GM21381 (cell line): ENCODE measurements around the gene EFNB2.

Experiments used
- ATAC-seq: cut with Tn5 transposase; IDR thresholded peaks from one replicate; pipeline ENCODE4 v1.9.1; 2021; ENCODE audit warnings: mild to moderate bottlenecking, moderate library complexity; ENCODE audit not compliant: unreplicated experiment

Gene EFNB2

DNA sequence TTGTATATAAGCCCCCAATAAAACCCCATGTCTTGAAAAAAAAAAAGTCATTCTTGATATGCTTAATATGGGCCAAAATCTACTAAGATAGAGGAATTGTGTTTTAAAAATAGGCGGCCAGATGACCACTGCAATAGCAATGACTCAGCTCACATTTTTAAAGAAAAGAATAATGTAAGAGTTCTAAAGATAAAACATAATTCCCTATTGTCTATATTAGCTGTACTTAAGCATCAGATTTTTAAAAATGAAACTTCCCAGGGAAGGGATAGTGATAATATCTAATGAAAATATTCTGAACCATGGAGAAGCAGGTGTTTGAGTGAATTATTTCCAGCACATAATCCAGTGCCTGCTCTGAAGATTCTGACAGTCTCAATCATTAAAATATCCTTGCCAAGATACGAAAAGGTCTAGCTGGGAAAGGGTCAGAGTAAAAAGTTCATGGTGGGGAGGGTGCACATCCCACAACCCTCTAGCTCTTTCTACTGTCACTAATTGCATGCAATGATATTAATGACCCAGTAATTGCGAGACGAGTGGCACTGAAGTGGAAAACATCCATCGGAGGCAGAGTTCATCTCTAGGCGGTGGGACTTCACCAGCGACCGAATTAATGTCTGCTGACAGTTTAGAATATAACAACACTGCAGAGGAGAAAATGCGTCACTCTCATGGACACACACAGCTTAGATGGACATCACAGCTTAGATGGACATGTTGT is 31.6 kb downstream of the EFNB2 start:
- no peak for ATAC-seq

DNA sequence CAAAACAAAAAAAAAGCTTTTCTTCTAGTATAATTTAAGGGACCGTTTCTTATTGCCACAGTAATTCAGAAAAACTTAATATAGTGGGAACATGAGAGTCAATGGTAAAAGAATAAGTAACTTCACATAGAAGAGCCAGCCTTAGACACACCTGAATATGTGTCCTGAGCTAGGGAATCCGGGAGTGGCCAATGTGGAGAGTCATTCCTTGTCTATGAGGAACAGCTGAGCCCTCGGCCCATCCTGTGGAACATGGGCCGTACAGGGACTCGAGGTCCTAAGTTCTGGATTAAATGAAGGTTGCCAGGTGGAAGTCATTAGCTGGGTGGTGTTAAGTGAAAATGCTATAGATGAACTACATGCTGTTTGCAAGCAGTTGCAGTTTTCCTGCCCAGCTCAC is 32.2 kb downstream of the EFNB2 start:
- no peak for ATAC-seq

DNA sequence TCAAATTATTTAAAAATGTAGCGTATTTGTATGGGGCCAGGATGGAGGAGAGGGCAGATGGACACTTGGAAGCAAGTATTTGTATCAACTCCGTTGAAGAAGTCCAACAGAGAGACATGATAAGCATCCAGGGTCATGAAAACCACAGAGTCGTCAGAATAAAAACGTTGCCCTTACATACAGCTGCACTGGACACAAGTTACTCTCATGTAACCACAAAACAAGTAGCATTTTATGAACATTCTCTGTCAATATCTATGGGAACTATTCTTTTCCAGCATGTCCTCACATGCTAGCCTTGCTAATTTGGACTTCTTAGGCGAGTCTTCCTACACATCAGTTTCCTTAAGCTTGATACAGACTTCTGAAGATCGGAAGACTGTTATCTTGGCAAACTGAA is 35.0 kb downstream of the EFNB2 start:
- no peak for ATAC-seq

DNA sequence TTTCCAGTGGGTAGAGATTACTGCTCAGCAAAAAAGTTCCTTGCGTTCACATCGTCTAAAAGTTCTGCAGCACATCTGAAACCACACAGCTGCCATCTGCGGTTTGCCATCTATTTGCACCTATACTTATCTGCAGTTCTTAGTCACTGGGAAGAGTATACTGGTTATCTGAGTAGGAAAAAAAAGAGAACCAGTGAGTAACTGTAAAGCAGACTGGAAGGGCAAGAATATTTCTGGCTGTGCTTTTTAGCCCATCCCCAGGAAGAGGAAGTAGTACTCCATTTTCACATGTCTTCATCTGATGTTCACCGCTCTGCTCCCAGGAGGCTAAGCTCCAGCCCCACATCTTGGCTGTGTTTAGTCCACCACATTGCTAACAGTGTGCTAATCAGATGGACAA is 35.6 kb downstream of the EFNB2 start:
- ATAC-seq: peak; percentile 64

DNA sequence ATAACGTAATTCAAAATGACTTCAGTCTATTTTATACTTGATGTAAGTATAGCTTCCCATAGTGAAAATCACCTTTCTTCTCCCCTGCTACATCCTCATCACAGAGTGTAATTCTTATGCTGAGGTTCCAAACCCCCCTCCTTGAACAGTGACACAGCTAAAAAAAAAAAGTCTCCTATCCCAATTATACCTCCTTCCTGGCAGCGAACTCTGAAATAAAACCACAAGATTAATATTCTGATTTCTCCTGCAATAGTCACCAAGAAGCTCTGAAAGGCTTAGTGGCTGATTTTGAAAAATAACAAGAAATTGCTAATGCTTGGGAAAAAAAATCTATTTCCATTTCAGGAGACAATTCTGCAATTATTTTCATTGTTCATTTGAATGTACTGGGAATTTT is 36.3 kb downstream of the EFNB2 start:
- no peak for ATAC-seq

DNA sequence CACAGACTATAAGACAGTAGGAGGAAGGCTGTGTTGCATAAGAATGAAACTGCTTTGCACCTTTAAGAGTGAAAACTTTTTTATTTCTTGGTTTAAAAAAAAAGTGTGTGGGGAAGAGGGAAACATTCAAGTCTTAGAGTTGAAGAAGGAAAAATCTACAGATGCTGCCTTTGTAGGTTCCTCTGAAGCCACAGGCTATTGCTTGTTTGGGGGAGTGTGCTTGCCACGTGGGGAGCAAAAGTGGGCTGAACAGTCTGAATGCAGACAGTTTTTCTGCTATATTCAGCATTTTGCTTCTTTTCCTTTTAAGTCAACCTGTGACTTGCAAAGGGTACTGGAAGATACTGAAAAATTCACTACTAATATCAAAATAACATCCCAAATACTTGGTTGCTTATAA is 36.9 kb downstream of the EFNB2 start:
- ATAC-seq: no peak

DNA sequence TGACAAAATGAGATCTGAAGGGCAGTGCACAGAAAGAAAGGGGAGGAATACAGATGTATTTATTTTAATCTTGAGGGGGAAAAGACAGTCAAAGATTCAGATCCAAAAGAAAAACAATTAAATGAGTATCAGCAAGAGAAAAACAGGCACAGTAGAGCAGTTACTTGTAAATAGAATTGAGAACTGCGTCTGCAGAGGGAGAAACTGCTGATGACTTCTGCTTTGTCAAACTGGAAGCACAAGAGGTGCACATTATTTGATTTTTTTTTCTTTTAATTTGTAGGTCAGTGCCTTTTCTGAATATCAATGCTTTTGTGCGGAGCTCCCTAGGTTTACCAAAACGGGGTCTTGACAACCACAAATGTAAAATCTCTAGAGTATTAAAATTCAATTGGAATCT is 37.3 kb downstream of the EFNB2 start:
- no peak for ATAC-seq

DNA sequence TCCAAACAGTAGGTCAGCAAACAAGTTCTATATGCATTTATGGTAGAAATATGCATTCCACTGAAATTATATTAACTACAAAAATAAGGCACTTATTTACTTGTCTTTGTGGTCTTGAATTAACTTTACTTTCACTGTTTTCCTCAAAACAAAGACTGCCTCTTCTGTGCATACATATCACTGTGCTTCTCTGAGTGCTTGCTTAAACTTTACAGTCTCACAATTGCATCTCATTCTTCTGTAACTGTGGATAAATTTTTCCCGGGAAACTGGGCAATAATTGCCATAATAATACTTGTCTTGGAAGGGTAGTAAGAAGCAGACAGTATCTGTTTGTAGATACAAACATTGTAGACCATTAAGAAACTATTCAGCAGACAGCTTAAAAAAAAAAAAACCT is 38.4 kb downstream of the EFNB2 start:
- ATAC-seq: no peak

DNA sequence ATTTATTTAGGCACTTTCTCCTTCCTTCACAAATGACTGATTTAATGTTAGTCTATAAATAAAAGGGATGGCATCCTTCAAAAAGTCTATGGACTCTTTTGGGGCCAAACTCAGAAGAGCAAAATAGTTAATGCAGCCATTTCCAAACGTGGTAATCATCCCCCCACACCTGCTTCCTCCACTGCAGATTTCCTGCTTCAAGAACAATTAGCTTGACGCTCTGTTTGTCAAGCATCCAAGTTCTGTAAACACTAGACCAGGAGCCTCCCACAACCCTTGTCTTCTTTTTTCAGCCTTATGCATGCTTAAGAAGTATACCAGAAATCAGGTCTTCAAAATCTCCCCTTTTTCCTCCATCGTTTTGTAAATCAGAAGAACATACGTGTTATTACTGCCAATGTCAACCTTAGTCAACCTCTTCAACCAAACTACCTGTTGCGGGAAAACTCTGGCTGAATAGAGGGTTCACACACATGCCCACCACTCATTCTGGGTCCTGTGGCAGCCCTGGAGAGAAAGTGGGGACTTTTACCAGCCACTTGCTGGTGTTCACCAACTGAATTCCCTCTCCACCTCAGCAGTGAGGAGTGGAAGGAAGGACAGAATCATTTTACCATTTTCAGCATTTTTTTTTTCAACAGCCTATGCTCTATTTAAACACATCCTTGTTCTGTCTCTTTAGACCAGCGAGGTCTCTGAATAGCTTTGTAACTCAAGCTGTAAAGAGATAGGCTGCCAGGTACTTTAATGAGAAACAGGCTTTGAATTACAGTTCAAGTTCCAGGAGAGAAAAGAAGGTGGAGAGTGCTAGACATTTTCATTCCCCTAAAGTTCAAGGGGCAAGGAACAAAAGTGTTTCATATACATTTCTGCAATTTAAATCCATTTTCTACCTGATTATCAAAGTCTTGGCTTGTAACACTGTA is 39.1 kb downstream of the EFNB2 start:
- no peak for ATAC-seq

DNA sequence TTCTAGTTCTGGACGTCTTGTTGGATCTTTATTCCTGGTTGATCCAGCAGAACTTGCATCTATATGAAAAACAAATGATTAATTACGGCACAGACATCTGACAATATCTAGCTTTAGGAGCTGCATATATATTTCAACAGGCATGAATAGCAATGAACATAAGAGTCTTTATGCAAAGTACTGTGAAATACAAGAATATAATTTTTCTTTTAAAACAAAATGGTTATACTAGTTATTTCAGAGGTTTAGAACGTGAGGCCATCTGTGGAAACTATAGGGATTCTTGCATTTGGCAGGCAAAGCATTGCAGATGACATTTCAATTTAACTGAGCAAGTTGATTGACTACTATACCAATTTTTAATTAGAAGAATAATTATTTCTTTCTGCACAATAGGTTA is 40.5 kb downstream of the EFNB2 start:
- no peak for ATAC-seq

DNA sequence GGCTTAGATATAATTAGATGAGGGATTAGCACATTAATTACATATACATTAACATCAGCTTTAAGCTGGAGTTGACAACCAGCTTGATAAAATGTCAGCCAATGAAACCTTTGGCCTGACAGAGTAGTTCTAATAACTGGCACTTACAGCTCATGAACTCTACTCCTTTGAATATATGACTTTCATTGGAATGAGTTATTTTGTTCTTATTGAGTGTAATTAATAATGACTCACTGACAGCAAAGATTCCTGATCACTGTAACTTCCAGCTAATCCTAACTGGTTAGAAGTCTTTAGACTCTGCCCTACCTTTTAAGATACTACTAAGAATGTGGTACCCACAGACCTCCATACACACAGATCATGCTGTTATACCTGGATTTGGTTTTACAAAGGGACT is 41.0 kb downstream of the EFNB2 start:
- no peak for ATAC-seq

DNA sequence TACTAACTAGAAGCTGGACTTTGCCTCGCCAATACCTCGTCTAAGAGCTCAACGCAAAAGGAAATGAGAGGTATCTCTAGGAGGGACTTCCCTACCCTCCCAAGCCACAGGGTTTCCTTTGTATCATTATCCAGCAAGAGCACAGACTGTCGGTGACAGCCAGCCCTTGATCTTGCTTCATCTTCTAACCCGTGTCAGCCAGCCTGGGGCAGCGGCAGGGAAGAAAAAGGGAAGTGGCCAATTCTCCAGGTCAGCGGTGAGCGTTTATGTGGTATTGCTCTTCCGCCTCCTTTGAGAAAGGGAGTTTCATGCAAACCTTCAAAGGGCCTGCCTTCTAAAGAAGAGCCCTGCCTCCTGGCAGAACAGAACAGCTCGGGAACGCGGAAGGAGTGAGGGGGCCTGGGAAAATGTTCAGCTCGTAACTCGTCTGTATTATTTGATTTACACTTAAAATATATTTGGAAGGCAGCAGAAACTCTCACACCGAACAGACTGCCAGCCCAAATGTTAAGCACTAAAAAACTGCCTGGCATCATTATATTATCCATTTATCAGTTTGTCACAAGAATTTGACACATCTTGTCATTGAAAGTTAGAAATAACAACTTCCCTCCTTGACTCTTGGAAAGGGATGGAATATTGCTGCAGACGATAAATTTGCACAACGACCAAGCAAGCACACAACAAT is 41.8 kb downstream of the EFNB2 start:
- peak; percentile 88 for ATAC-seq

DNA sequence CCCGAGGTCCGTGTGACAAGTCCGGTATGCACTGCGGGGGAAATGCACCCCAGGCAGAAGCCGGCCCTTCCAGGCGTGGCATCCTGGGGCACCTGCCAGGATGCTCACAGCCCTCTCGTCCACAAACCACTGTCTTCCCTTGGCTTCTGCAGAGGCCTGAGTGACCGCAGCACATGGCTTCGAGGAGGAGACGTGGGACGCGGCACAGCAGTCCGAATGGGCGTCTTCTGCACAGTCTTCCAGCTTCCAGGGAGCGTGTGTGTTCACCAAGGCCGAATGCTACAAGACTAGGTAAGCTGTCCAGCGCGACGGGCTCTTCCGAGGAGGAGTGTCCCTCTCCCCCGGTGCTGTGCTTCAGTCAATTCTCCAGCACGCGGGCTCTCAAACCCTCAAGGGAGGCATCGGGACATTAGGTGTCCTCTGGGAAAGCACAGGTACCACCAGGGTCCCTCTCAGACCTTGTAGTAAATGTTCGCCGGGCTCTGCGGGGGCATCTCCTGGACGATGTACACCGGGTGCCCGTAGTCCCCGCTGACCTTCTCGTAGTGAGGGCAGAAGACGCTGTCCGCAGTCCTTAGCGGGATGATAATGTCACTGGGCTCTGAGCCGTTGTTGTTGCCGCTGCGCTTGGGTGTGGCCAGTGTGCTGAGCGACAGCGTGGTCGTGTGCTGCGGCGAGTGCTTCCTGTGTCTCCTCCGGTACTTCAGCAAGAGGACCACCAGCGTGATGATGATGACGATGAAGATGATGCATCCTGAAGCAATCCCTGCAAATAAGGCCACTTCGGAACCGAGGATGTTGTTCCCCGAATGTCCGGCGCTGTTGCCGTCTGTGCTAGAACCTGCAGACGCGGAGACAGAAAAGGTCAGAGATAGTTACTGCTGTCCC is 42.6 kb downstream of the EFNB2 start:
- no peak for ATAC-seq

DNA sequence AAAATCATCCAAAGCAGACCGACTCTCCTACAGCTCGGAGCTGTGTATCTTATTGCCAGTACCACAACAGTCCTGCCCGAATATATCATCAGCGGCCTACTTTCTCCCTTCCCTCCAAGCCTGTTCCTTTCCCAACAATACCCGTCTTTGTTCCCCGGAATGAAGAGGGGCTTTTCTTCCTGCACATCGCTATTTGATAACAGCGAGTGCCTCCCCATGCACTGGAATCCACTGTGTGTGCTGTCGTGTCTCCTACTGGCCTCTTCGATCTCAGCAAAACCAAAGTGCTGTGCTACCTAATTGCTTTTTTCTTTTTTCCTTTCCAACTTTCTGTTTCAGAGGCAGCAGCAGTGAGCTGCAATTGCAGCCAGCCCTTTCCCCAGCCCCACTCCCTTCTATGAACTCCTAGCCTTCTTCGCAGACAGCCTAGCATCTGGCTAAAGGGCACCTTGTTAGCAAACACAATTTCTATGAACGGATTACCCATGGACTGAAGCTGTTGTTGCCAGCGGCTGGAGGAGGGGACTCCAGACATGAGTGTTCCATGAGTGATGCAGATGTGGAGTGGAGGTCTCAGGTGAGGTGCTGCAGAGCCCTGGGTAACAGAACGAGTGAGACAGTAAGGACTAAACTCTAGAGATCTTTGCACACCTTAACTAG is 43.4 kb downstream of the EFNB2 start:
- no peak for ATAC-seq

DNA sequence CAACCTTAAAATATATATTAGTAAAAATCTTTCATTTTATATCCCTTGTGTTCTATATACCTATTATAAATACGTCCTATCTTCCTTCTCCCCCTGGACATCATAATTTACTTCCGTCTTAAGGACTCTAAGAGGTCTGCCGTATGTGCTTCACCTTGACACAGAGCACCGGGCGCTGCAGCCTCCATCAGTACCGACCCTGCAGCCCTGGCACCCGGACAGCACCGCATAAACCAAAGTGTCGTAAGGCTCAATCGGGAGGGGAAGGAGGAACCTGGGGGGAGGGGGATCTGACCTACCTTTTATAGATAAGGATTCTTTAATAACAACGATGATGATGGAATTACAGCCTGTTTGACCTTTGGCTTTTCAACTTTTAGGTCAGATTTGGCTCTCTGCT is 44.0 kb downstream of the EFNB2 start:
- no peak for ATAC-seq

DNA sequence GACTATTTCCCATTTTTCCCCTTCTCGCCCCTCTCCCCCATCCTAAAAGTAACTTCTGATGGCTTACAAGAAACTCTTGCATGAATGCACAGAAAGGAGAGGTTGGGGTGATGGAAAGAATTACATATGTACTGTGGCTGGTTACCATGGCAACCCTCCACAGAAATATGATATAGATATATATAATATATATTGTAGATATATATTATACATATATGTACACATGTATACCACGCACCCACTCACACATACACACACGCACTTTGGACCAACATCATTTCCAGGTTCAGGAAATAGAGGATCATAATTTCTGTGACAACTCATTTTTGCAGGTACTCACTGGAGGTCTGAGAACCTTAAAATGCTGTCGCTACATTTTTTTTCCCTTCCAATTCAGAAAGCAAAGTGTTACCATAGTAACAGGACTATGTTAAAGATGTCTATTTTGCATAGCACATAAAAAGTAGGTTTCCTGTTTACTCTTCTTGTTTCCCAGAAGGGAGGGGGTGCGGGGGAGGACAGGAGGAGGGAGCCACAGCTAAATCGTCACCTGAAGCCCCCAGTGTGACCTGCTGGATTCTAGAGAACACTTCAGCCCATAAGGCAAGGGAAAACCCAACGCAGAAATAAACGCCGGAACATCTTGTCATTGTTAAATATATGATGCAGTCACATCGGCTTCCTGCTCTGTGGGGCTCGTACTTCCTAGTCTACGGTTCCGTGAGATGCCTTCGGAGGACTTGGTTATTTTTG is 44.7 kb downstream of the EFNB2 start:
- ATAC-seq: no peak

DNA sequence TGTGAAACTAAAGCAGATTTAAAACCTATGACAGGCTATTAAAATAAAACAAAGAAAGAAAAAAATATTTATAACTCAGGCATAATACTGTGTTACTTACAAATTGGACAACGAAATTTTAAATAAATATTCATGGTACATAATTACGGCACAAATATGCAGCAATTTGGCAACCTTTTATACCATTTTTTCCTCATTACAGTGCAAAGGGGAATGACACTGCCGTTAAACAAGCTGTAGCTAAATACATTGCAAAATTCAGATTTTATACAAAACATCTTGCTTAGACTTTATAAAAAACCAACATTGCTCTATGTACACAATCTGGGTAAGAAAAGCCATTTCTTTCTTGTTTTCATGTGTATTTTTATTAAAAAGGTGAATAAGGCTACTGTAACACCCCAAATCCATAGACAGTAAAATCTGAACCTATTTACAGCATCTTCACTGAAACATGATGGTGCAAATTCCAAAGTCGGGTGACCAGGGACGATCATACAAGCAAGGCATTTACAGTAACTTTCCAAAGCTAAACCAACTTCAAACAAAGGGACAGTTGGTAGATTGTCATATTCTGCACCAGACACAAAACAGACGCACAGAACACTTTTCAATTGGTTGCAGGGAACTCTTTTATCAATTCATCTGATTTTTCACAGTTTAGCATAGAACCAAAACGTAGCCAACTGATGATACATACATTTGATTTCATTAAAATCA is 45.5 kb downstream of the EFNB2 start:
- ATAC-seq: no peak

DNA sequence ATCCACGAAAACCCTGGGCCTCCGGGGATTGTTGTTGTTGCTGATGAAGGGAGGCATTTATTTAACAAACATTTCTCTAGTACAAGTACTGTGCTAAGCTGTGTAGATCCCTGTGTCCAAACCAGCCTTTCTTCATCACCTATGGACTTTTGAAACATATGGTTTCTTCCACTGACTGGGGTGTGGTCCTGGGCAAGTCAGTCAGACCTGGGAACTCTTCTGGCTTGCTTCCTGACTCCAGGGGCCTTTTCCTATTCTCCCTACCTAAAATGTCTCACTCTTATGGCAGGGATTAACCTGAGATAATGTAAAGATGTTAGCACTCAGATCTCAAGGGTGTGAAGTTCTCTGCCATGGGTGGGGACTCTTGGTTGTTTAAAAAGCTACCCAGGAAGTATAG is 46.8 kb downstream of the EFNB2 start:
- no peak for ATAC-seq

DNA sequence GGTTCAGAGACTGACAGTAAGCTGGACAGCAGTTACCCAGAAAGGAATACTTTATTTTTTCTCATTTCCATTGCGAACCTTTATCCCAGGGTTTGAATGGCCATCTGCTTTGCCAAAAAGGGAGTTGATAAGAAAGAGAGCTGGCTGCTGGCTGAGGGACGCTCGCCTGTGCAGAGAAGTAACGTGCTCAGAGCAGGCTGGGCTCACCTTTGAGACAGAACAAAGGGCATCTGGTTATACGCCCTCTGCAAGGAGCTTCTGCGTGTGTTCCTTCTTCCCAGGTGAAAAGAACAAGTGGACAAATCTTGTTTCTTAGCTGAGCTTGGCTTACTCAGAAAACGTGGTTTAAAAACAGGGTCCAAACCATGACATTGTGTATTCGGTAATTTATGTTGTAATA is 47.4 kb downstream of the EFNB2 start:
- no peak for ATAC-seq
